Right lobe of liver (tissue), 4 donors: ENCODE measurements around the gene TBRG1.

Experiments
- POLR2A ChIP-seq: fragments of 450-650 bp; IDR thresholded peaks from one replicate; pipeline ENCODE4 v1.6.1; 2017; ENCODE audit warnings: antibody characterized with exemption, mild to moderate bottlenecking
- TF ChIP-seq, protein P1 (sequence below), 4 donors: fragments of 200-600 bp in 3 of 4; fragments of 450-650 bp in 1 of 4; IDR thresholded peaks; one replicate each; pipeline versions ENCODE4 v1.5.1 to v1.8.0; 2016 to 2022; ENCODE audit warnings: antibody characterized with exemption in 4 of 4, mild to moderate bottlenecking in 2 of 4
- donor health status: DM: no; HTN: no; CAD: no.
- donor health status: DM: no; HTN: no; CAD: no.
- donor health status: DM: no; HTN: yes; CAD: no.

DNA sequence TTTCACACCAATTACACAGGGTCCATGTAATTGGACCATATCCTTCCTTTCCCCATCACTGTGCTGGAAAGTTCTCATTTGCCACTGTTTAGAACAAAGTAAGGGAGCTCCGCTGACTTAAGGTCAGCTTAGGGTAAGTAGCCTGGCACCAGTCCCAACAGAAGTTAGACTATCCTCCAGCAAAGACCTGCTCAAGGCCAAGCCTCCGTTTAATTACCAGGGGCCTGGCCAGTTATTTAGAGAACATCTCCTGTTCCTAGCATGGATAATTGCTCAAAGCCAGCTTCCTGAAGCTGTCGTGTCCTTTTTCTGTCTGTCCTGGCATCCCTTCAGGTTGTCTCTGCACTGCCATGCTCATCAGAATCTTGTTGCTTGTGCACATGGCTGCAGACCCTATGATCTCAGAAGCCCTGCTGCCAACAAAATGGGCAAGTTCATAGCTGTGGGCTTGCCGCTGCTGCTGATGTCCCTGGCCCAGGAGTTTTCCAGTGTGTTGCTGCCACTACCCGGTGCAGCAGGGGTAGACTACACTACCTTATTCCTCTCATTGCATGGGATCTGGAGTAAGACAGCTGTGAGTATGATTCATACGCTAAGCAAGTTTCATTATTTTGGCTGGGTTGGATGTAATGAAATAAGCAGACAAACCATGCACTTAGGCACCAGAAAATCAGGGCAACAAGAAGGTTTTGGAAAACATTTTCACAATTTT lies 44.8 kb upstream of the TBRG1 start:
- TF ChIP-seq, protein P1, sequence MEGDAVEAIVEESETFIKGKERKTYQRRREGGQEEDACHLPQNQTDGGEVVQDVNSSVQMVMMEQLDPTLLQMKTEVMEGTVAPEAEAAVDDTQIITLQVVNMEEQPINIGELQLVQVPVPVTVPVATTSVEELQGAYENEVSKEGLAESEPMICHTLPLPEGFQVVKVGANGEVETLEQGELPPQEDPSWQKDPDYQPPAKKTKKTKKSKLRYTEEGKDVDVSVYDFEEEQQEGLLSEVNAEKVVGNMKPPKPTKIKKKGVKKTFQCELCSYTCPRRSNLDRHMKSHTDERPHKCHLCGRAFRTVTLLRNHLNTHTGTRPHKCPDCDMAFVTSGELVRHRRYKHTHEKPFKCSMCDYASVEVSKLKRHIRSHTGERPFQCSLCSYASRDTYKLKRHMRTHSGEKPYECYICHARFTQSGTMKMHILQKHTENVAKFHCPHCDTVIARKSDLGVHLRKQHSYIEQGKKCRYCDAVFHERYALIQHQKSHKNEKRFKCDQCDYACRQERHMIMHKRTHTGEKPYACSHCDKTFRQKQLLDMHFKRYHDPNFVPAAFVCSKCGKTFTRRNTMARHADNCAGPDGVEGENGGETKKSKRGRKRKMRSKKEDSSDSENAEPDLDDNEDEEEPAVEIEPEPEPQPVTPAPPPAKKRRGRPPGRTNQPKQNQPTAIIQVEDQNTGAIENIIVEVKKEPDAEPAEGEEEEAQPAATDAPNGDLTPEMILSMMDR (IDR thresholded peaks at IDR 0.05), result no peak
- no peak for TF ChIP-seq POLR2A
